Right kidney (tissue), 1 donor: Measurements from ENCODE around the gene RPL41.

Source experiments
- DNase-seq: peaks from one replicate; pipeline ENCODE4 v3.0.0-alpha.2; 2016

RPL41 gene

GRCh38 chr12:56098592-56098991, 17.8 kb upstream of the RPL41 start:
- no peak for DNase-seq

GRCh38 chr12:56099787-56100186, 16.6 kb upstream of the RPL41 start:
- DNase-seq, result no peak

- no peak for DNase-seq
These were observed 15.4 kb upstream of the RPL41 start for GRCh38 chr12:56101045-56101444.

- no peak for DNase-seq
These were observed 13.8 kb upstream of the RPL41 start for GRCh38 chr12:56102683-56103065.

- no peak for DNase-seq
These were observed 13.2 kb upstream of the RPL41 start for GRCh38 chr12:56103066-56103711.

GRCh38 chr12:56103823-56104108, 12.7 kb upstream of the RPL41 start:
- DNase-seq, result no peak

- peak; percentile 85 for DNase-seq
These were observed 12.2 kb upstream of the RPL41 start, which contains the start of gene PA2G4 for GRCh38 chr12:56104109-56104814. TSS of gene PA2G4 (plus strand) at chr12:56104559. CDS start at chr12:56104738, 179 bp downstream.

- no peak for DNase-seq
These were observed 11.4 kb upstream of the RPL41 start for GRCh38 chr12:56104815-56105608.

GRCh38 chr12:56105609-56105902, 10.9 kb upstream of the RPL41 start:
- no peak for DNase-seq

GRCh38 chr12:56107242-56107641, 9.2 kb upstream of the RPL41 start:
- DNase-seq, result no peak

- DNase-seq, result no peak
These were observed 5.9 kb upstream of the RPL41 start for GRCh38 chr12:56110571-56110970.

GRCh38 chr12:56114084-56114483, 2.3 kb upstream of the RPL41 start:
- no peak for DNase-seq

- DNase-seq, result no peak
These were observed 1.1 kb upstream of the RPL41 start for GRCh38 chr12:56115329-56115728.

- peak; percentile 25 for DNase-seq
These were observed 761 bp downstream of the RPL41 start for GRCh38 chr12:56117082-56117706.

- DNase-seq, result peak; percentile 95
These were observed 1.6 kb downstream of the RPL41 start, which contains the start of gene ZC3H10 for GRCh38 chr12:56117778-56118687. TSS of gene ZC3H10 (plus strand) at chr12:56118266. CDS start at chr12:56120563, 2,297 bp downstream.

- peak; percentile 51 for DNase-seq
These were observed 2.4 kb downstream of the RPL41 start for GRCh38 chr12:56118688-56119357.

- peak; percentile 56 for DNase-seq
These were observed 2.9 kb downstream of the RPL41 start for GRCh38 chr12:56119361-56119796.

GRCh38 chr12:56120158-56120846, 3.9 kb downstream of the RPL41 start:
- DNase-seq, result no peak

- no peak for DNase-seq
These were observed 4.9 kb downstream of the RPL41 start for GRCh38 chr12:56121204-56121870.

- no peak for DNase-seq
These were observed 6.2 kb downstream of the RPL41 start for GRCh38 chr12:56122637-56123036.
